Ishikawa (cell line): ENCODE results near the gene ARHGAP33.
A peak's percentile ranks its signal among the peaks of the same experiment; 100 is the strongest.

Source experiments
- CEBPB ChIP-seq: IDR thresholded peaks from 2 replicates; pipeline ENCODE4 v1.6.1; 2012
- CREB1 ChIP-seq: IDR thresholded peaks from 2 replicates; pipeline ENCODE4 v1.6.1; 2012; ENCODE audit warnings: low read depth
- EGR1 ChIP-seq: IDR thresholded peaks from 2 replicates; pipeline ENCODE4 v1.6.1; 2012
- EP300 ChIP-seq: IDR thresholded peaks from 2 replicates; pipeline ENCODE4 v1.6.1; 2012; ENCODE audit warnings: borderline replicate concordance
- FOXM1 ChIP-seq: IDR thresholded peaks from 2 replicates; pipeline ENCODE4 v1.6.1; 2012; ENCODE audit warnings: low read depth, borderline replicate concordance
- MAX ChIP-seq: IDR thresholded peaks from 2 replicates; pipeline ENCODE4 v1.6.1; 2012
- NFIC ChIP-seq: IDR thresholded peaks from 2 replicates; pipeline ENCODE4 v1.6.1; 2012
- RAD21 ChIP-seq: IDR thresholded peaks from 2 replicates; pipeline ENCODE4 v1.6.1; 2012; ENCODE audit warnings: low read depth
- REST ChIP-seq: IDR thresholded peaks from 2 replicates; pipeline ENCODE4 v1.6.1; 2012; ENCODE audit warnings: low read depth, mild to moderate bottlenecking
- TAF1 ChIP-seq: IDR thresholded peaks from 2 replicates; pipeline ENCODE4 v1.6.1; 2012; ENCODE audit warnings: low read depth, mild to moderate bottlenecking
- TCF12 ChIP-seq: IDR thresholded peaks from 2 replicates; pipeline ENCODE4 v1.6.1; 2012; ENCODE audit warnings: low read depth
- TEAD4 ChIP-seq: IDR thresholded peaks from 2 replicates; pipeline ENCODE4 v1.6.1; 2012
- USF1 ChIP-seq: IDR thresholded peaks from 2 replicates; pipeline ENCODE4 v1.6.1; 2012
- YY1 ChIP-seq: IDR thresholded peaks from 2 replicates; pipeline ENCODE4 v1.6.1; 2012; ENCODE audit warnings: low read depth
- ZBTB7A ChIP-seq: IDR thresholded peaks from 2 replicates; pipeline ENCODE4 v1.6.1; 2012; ENCODE audit warnings: low read depth

ARHGAP33 gene

GRCh38 chr19:35738887-35739229 is 36.5 kb upstream of the ARHGAP33 start:
- TF ChIP-seq TCF12 (no peak), TEAD4 (no peak), EGR1 (no peak), CEBPB (no peak), YY1 (no peak), USF1 (no peak), RAD21 (no peak), MAX (no peak), ZBTB7A (no peak), REST (no peak)

- TF ChIP-seq YY1 (no peak), NFIC (no peak), RAD21 (no peak), ZBTB7A (no peak), REST (no peak), CEBPB (no peak), CREB1 (no peak), TEAD4 (no peak), TCF12 (no peak), EGR1 (no peak), TAF1 (no peak)
Measured at GRCh38 chr19:35739275-35740107, 35.9 kb upstream of the ARHGAP33 start.

- no peak for TF ChIP-seq ZBTB7A
- no peak for TF ChIP-seq USF1
- no peak for TF ChIP-seq EGR1
- no peak for TF ChIP-seq TEAD4
- no peak for TF ChIP-seq CREB1
- TF ChIP-seq REST, result no peak
- no peak for TF ChIP-seq TAF1
- no peak for TF ChIP-seq YY1
- no peak for TF ChIP-seq TCF12
- no peak for TF ChIP-seq MAX
- no peak for TF ChIP-seq RAD21
Measured at GRCh38 chr19:35740108-35740422, 35.3 kb upstream of the ARHGAP33 start.

GRCh38 chr19:35740423-35741202 is 34.8 kb upstream of the ARHGAP33 start:
- TF ChIP-seq RAD21, result peak; percentile 9; the same call in 1 of the 2 replicates
- TF ChIP-seq TEAD4, result peak; percentile 15; the same call in 1 of the 2 replicates
- TF ChIP-seq TAF1, result 0 out of 2 replicates have a peak, but pooled peaks have one; percentile 24
- no peak for TF ChIP-seq EP300
- no peak for TF ChIP-seq CREB1
- 0 out of 2 replicates have a peak, but pooled peaks have one; percentile 27 for TF ChIP-seq EGR1
- peak; percentile 79 for TF ChIP-seq MAX
- no peak for TF ChIP-seq FOXM1
- no peak for TF ChIP-seq REST
- peak; percentile 34; the same call in 1 of the 2 replicates for TF ChIP-seq NFIC
- no peak for TF ChIP-seq USF1
- TF ChIP-seq TCF12, result no peak; the same call in 1 of the 2 replicates
- TF ChIP-seq CEBPB, result peak; percentile 89
- TF ChIP-seq ZBTB7A, result peak; percentile 83; the same call in 1 of the 2 replicates
- no peak for TF ChIP-seq YY1
